HCT116 (cell line): ENCODE results near the gene FOXP1.

ENCODE experiments used
- ATF3 ChIP-seq: IDR thresholded peaks from 2 replicates; pipeline ENCODE4 v1.6.1; 2012
- CEBPB ChIP-seq: IDR thresholded peaks from 2 replicates; pipeline ENCODE4 v1.6.1; 2012; ENCODE audit warnings: low read depth
- CTCF ChIP-seq, 3 experiments: fragments of 200-600 bp in 1 of 3; sonication (generic) in 1 of 3; IDR thresholded peaks in 2 of 3; conservative IDR thresholded peaks in 1 of 3; 2 replicates each; pipeline ENCODE4 v1.5.1; 2012 to 2017; ENCODE audit warnings: low read depth in 2 of 3, low read length in 2 of 3, antibody characterized with exemption in 1 of 3, borderline replicate concordance in 1 of 3, control low read depth in 1 of 3, mild to moderate bottlenecking in 1 of 3, mixed read lengths in 1 of 3, mixed run types in 1 of 3, moderate library complexity in 1 of 3; ENCODE audit not compliant: insufficient read depth in 1 of 3
- ELF1 ChIP-seq: IDR thresholded peaks from 2 replicates; pipeline ENCODE4 v1.6.1; 2012; ENCODE audit warnings: low read depth, borderline replicate concordance
- EZH2 ChIP-seq: fragments of 200-600 bp; sonication (generic); IDR thresholded peaks from 2 replicates; pipeline ENCODE4 v1.6.1; 2017; ENCODE audit warnings: antibody characterized with exemption, mixed run types
- EZH2phosphoT487 ChIP-seq: fragments of 200-600 bp; IDR thresholded peaks from 2 replicates; pipeline ENCODE4 v1.6.1; 2018; ENCODE audit warnings: antibody characterized with exemption, borderline replicate concordance
- FOSL1 ChIP-seq: IDR thresholded peaks from 2 replicates; pipeline ENCODE4 v1.6.1; 2012; ENCODE audit warnings: low read depth
- POLR2A ChIP-seq: IDR thresholded peaks from 2 replicates; pipeline ENCODE4 v1.7.0; 2011; ENCODE audit warnings: borderline replicate concordance; ENCODE audit not compliant: insufficient read depth, insufficient read length; ENCODE audit errors: extremely low read depth
- POLR2AphosphoS5 ChIP-seq: IDR thresholded peaks from 2 replicates; pipeline ENCODE4 v1.6.1; 2011; ENCODE audit warnings: mild to moderate bottlenecking, low read depth, low read length, moderate library complexity
- REST ChIP-seq: IDR thresholded peaks from 2 replicates; pipeline ENCODE4 v1.6.1; 2012; ENCODE audit warnings: low read depth
- SP1 ChIP-seq: IDR thresholded peaks from 2 replicates; pipeline ENCODE4 v1.6.1; 2012; ENCODE audit warnings: low read depth
- YY1 ChIP-seq: IDR thresholded peaks from 2 replicates; pipeline ENCODE4 v1.6.1; 2011; ENCODE audit warnings: low read length, low read depth, moderate library complexity, mild to moderate bottlenecking; ENCODE audit not compliant: insufficient replicate concordance; ENCODE audit errors: extremely low read depth
- ZBTB33 ChIP-seq: IDR thresholded peaks from 2 replicates; pipeline ENCODE4 v1.6.1; 2011; ENCODE audit warnings: mild to moderate bottlenecking, low read length, moderate library complexity; ENCODE audit not compliant: insufficient replicate concordance; ENCODE audit errors: extremely low read depth

GRCh38 chr3:71562938-71563337 lies 20.6 kb downstream of the FOXP1 start:
- TF ChIP-seq POLR2A = no peak
- TF ChIP-seq CTCF (IDR thresholded peaks at IDR 0.05 in 2 of 3, conservative IDR thresholded peaks at IDR 0.05 in 1 of 3; ENCODE audit: borderline replicate concordance in 1 of 3, insufficient read depth in 1 of 3, low read depth in 2 of 3, low read length in 2 of 3) = no peak
- no peak for TF ChIP-seq REST
- no peak for TF ChIP-seq ATF3
- TF ChIP-seq SP1 = no peak
- TF ChIP-seq FOSL1 = no peak
- no peak for TF ChIP-seq ZBTB33
- TF ChIP-seq EZH2phosphoT487 = no peak
- TF ChIP-seq YY1 = no peak
- no peak for TF ChIP-seq POLR2AphosphoS5
- TF ChIP-seq ELF1 = no peak
- TF ChIP-seq EZH2 = no peak
- no peak for TF ChIP-seq CEBPB
